Neural cell (in vitro differentiated cells): ENCODE results near the gene ACOT7. TPM values are rescaled to one million over a fixed set of nuclear protein-coding genes. Genes with fewer than 3 reads are reported as not detected.

Experiments used
- H2AFZ ChIP-seq: fragments of 200-600, 300-800 bp; sonication (generic), shearing (Covaris generic); 2 replicates; pipeline ENCODE4 v1.6.0; 2014; ENCODE audit warnings: low read depth, mild to moderate bottlenecking, antibody characterized with exemption, low read length, moderate library complexity
- H3F3A ChIP-seq: fragments of 200-600 bp; shearing (Covaris generic); 2 replicates; pipeline ENCODE4 v1.6.1; 2016; ENCODE audit warnings: mild to moderate bottlenecking, moderate library complexity, mixed read lengths, antibody characterized with exemption, low read length; ENCODE audit not compliant: insufficient read depth, poor library complexity, severe bottlenecking
- H3K27ac ChIP-seq: fragments of 200-600, 300-800 bp; sonication (generic), shearing (Covaris generic); 2 replicates; pipeline ENCODE4 v1.5.1; 2014; ENCODE audit warnings: mild to moderate bottlenecking, low read length, moderate library complexity
- H3K27me3 ChIP-seq: fragments of 300-800, 200-600 bp; sonication (generic), shearing (Covaris generic); 2 replicates; pipeline ENCODE4 v1.6.0; 2014; ENCODE audit warnings: mild to moderate bottlenecking, low read depth, low read length, moderate library complexity; ENCODE audit not compliant: insufficient read depth
- H3K36me3 ChIP-seq: fragments of 300-800, 200-600 bp; sonication (generic), shearing (Covaris generic); 2 replicates; pipeline ENCODE4 v1.5.1; 2014; ENCODE audit warnings: mild to moderate bottlenecking, antibody characterized with exemption, low read length, moderate library complexity; ENCODE audit not compliant: insufficient read depth
- H3K4me2 ChIP-seq: fragments of 300-800, 200-600 bp; sonication (generic), shearing (Covaris generic); 2 replicates; pipeline ENCODE4 v1.6.0; 2014; ENCODE audit warnings: mild to moderate bottlenecking, low read length
- H3K4me3 ChIP-seq: fragments of 300-800, 200-600 bp; sonication (generic), shearing (Covaris generic); 2 replicates; pipeline ENCODE4 v1.5.1; 2014; ENCODE audit warnings: mild to moderate bottlenecking, low read length, moderate library complexity
- H3K79me2 ChIP-seq: fragments of 200-600 bp; shearing (Covaris generic); replicated peaks from 2 replicates; pipeline ENCODE4 v1.6.0; 2014; ENCODE audit warnings: mild to moderate bottlenecking, low read length, moderate library complexity; ENCODE audit not compliant: insufficient read depth
- H3K9ac ChIP-seq: fragments of 300-800, 200-600 bp; sonication (generic), shearing (Covaris generic); 2 replicates; pipeline ENCODE4 v1.6.1; 2016; ENCODE audit warnings: mild to moderate bottlenecking, low read length, mixed read lengths
- H3K9me2 ChIP-seq: fragments of 200-600 bp; shearing (Covaris generic); 2 replicates; pipeline ENCODE4 v1.6.1; 2016; ENCODE audit warnings: mild to moderate bottlenecking, low read length, mixed read lengths; ENCODE audit not compliant: insufficient read depth
- H3K9me3 ChIP-seq: fragments of 200-600, 300-800 bp; sonication (generic), shearing (Covaris generic); 2 replicates; pipeline ENCODE4 v1.6.1; 2016; ENCODE audit warnings: mild to moderate bottlenecking, mixed run types, low read length, moderate library complexity, mixed read lengths
- H4K20me1 ChIP-seq: fragments of 200-600 bp; shearing (Covaris generic); 2 replicates; pipeline ENCODE4 v1.6.1; 2016; ENCODE audit warnings: mild to moderate bottlenecking, mixed run types; ENCODE audit not compliant: insufficient read depth
- EP300 ChIP-seq: fragments of 450-650 bp; conservative IDR thresholded peaks from 2 replicates; pipeline ENCODE4 v1.6.1; 2014; ENCODE audit warnings: antibody characterized with exemption, mild to moderate bottlenecking, moderate library complexity; ENCODE audit not compliant: poor library complexity, severe bottlenecking
- EZH2 ChIP-seq: fragments of 200-600, 300-800 bp; shearing (Covaris generic), sonication (generic); IDR thresholded peaks from 2 replicates; pipeline ENCODE4 v1.6.1; 2014; ENCODE audit warnings: antibody characterized with exemption, low read length, borderline replicate concordance, mild to moderate bottlenecking; ENCODE audit not compliant: insufficient read depth, poor library complexity, severe bottlenecking
- MXI1 ChIP-seq: fragments of 450-650 bp; conservative IDR thresholded peaks from 2 replicates; pipeline ENCODE4 v1.6.1; 2014; ENCODE audit warnings: antibody characterized with exemption, mild to moderate bottlenecking; ENCODE audit not compliant: poor library complexity, severe bottlenecking
- POLR2AphosphoS5 ChIP-seq: IDR thresholded peaks from 2 replicates; pipeline ENCODE4 v1.6.1; 2012
- RAD21 ChIP-seq: fragments of 450-650 bp; conservative IDR thresholded peaks from 2 replicates; pipeline ENCODE4 v1.6.1; 2014; ENCODE audit warnings: antibody characterized with exemption, mild to moderate bottlenecking, moderate library complexity
- SMC3 ChIP-seq: fragments of 450-650 bp; conservative IDR thresholded peaks from 2 replicates; pipeline ENCODE4 v1.6.1; 2014; ENCODE audit warnings: antibody characterized with exemption, mild to moderate bottlenecking, moderate library complexity; ENCODE audit not compliant: poor library complexity
- TAF1 ChIP-seq: IDR thresholded peaks from 2 replicates; pipeline ENCODE4 v1.6.1; 2012; ENCODE audit warnings: low read depth
- polyA plus RNA-seq: library from polyadenylated mRNA; depleted of rRNA; stranded (reverse); fragments of >200 nt; gene quantifications from 2 replicates; pipeline ENCODE4 v1.2.3, GENCODE V29; 2014
- TF ChIP-seq, protein P1 (sequence below): IDR thresholded peaks from 2 replicates; pipeline ENCODE4 v1.6.1; 2012; ENCODE audit warnings: borderline replicate concordance
- TF ChIP-seq, protein P2 (sequence below): fragments of 450-650 bp; IDR thresholded peaks from 2 replicates; pipeline ENCODE4 v1.5.1; 2014; ENCODE audit warnings: antibody characterized with exemption, mild to moderate bottlenecking, moderate library complexity; ENCODE audit not compliant: poor library complexity, severe bottlenecking

Gene ACOT7
- polyA plus RNA-seq, 1 donor from 2014 or later: 101 TPM

DNA sequence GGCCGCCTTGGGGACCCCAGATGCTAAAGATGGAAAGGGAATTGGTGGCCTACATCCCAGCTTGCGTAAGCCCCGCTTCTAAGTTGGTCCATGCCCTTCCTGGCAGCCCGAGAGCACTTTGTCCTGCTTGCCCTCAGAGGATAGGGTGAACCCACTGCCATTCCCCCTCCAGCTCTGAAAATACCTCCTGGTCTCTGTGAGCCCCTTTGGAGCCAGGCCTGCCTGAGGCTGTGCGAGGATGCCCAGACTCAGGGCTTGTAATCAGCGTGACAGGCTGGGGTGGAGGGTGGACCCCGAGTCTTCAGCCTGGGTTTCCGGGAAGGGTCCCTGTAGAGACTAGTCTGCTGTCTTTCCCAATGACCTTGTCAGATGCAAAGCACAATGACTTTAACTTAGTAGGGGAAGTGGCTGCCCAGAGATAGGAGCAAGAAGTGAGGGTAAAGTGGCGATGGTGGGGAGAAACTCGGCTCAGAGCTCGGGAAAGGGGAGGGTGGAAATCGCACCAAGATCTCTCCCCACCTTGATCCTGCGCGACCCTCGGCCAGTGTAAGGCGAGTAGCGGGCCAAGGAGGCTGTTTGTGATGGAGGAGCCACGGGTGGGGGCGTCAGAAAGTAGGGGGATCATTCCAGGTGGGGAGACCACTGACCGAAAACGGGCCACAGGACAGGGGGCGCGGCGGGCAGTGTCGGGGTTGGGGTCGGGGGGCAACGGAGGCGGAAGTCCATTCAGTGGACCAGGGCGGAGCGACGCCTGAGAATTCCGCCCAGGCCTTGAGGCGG, 152.3 kb downstream of the ACOT7 start:
- Histone ChIP-seq H3K79me2 (no peaks in the 10 kb centered on the region), H3K4me2 (no peak overlapping the region), H3K4me3 (peak overlapping the region; percentile 49), H3K36me3 (no peaks in the 10 kb centered on the region), H2AFZ (no peak overlapping the region), H3F3A (no peaks in the 10 kb centered on the region), H3K9me2 (no peaks in the 10 kb centered on the region), H3K9ac (peak overlapping the region; percentile 5), H4K20me1 (no peaks in the 10 kb centered on the region), H3K9me3 (no peaks in the 10 kb centered on the region), H3K27me3 (peaks cover 63% of the 10 kb centered on the region), H3K27ac (no peak overlapping the region)
- TF ChIP-seq SMC3: no peak
- TF ChIP-seq, protein P1, sequence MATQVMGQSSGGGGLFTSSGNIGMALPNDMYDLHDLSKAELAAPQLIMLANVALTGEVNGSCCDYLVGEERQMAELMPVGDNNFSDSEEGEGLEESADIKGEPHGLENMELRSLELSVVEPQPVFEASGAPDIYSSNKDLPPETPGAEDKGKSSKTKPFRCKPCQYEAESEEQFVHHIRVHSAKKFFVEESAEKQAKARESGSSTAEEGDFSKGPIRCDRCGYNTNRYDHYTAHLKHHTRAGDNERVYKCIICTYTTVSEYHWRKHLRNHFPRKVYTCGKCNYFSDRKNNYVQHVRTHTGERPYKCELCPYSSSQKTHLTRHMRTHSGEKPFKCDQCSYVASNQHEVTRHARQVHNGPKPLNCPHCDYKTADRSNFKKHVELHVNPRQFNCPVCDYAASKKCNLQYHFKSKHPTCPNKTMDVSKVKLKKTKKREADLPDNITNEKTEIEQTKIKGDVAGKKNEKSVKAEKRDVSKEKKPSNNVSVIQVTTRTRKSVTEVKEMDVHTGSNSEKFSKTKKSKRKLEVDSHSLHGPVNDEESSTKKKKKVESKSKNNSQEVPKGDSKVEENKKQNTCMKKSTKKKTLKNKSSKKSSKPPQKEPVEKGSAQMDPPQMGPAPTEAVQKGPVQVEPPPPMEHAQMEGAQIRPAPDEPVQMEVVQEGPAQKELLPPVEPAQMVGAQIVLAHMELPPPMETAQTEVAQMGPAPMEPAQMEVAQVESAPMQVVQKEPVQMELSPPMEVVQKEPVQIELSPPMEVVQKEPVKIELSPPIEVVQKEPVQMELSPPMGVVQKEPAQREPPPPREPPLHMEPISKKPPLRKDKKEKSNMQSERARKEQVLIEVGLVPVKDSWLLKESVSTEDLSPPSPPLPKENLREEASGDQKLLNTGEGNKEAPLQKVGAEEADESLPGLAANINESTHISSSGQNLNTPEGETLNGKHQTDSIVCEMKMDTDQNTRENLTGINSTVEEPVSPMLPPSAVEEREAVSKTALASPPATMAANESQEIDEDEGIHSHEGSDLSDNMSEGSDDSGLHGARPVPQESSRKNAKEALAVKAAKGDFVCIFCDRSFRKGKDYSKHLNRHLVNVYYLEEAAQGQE: no peak
- TF ChIP-seq POLR2AphosphoS5: no peak
- TF ChIP-seq EZH2: no peak
- TF ChIP-seq EP300: no peak
- TF ChIP-seq, protein P2, sequence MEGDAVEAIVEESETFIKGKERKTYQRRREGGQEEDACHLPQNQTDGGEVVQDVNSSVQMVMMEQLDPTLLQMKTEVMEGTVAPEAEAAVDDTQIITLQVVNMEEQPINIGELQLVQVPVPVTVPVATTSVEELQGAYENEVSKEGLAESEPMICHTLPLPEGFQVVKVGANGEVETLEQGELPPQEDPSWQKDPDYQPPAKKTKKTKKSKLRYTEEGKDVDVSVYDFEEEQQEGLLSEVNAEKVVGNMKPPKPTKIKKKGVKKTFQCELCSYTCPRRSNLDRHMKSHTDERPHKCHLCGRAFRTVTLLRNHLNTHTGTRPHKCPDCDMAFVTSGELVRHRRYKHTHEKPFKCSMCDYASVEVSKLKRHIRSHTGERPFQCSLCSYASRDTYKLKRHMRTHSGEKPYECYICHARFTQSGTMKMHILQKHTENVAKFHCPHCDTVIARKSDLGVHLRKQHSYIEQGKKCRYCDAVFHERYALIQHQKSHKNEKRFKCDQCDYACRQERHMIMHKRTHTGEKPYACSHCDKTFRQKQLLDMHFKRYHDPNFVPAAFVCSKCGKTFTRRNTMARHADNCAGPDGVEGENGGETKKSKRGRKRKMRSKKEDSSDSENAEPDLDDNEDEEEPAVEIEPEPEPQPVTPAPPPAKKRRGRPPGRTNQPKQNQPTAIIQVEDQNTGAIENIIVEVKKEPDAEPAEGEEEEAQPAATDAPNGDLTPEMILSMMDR: no peak
- no peak for TF ChIP-seq RAD21
- TF ChIP-seq TAF1: no peak

DNA sequence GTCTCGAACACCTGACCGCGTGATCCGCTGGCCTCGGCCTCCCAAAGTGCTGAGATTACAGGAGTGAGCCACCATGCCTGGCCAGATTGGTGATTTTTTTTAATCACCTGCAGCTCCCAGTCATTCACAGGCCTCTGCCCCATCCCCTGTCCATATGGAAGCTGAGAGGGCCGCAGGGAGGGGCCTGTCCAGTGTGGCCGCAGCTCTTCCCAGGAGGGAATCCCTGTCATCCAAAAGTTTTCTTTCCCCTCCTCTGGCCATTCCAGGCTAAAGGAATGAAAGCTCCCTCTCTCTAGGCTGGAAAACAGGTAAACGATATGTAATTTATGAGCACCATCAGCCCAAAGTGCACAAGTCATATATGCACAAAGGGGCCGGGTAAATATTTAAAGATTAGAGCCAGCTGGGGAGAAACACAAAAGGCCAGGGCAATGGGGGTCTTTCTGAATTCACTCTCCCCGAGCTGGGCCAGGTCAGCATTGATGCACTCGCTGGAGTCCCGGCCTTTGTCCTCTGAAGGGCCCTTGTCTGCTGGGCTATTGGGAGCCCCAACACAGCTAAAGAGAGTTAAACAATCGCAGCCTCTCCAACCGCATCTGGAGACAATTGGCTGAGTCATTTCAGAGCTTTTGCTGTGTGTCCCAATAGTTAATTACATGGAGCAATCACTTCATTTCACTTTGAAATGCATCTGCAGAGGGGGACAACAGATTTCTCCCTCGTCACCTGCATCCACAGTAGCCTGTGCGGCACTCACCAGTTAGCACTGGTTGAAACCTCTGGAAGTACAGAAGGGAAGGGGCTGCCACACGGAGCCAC, 153.4 kb downstream of the ACOT7 start:
- H3K9me3 ChIP-seq: no peaks in the 10 kb centered on the region
- no peak overlapping the region for H3K27ac ChIP-seq
- no peaks in the 10 kb centered on the region for H3K36me3 ChIP-seq
- no peak overlapping the region for H3K4me2 ChIP-seq
- no peaks in the 10 kb centered on the region for H3K9me2 ChIP-seq
- no peaks in the 10 kb centered on the region for H4K20me1 ChIP-seq
- no peak overlapping the region for H3K4me3 ChIP-seq
- no peaks in the 10 kb centered on the region for H3F3A ChIP-seq
- H3K79me2 ChIP-seq: peaks cover 3% of the 10 kb centered on the region
- H3K9ac ChIP-seq: no peak overlapping the region
- no peak overlapping the region for H2AFZ ChIP-seq
- peaks cover 56% of the 10 kb centered on the region for H3K27me3 ChIP-seq
- TF ChIP-seq MXI1: no peak
- TF ChIP-seq RAD21: no peak
- TF ChIP-seq EZH2: no peak
- TF ChIP-seq EP300: no peak
- TF ChIP-seq, protein P1: no peak
- no peak for TF ChIP-seq TAF1
- no peak for TF ChIP-seq POLR2AphosphoS5
- no peak for TF ChIP-seq SMC3
- TF ChIP-seq, protein P2: no peak
